ENCODE measurements around the gene ESR1.

Gene ESR1

DNA sequence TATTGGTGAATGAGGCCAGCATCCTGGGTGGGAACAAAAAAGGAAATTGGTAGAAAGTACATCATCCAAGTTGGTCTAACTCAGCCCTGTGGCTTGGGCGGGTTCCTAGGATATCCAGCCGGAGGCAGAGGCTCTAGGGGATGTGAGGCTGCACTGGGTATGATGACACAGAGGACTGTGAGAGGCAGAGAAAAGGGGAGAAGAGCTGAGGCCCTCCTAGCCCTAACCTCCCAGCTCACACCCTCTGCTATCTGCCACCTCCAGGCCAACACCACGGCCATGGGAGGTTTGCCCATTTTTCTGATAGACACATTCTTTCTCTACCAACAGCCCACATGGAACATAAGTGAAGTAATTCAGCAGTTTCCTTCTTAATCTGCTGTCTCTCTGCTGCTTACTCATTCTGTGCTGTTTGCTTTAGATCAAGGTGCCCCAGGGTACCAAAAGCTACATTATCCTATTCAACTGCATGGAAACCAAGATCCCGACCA is 284.4 kb downstream of the ESR1 start:
- H4K8ac ChIP-seq (ENCODE audit: low read depth, low read length) = no peak overlapping the region
- no peak overlapping the region for H3K23ac ChIP-seq (ENCODE audit: low read depth, low read length, poor library complexity)
- H2BK15ac ChIP-seq (ENCODE audit: low read length) = no peak overlapping the region
- H2AK5ac ChIP-seq (ENCODE audit: low read depth, low read length) = no peak overlapping the region
- no peak overlapping the region for H3K9ac ChIP-seq (ENCODE audit: low read depth, low read length, poor library complexity)
- H3K36me3 ChIP-seq (replicated peaks in 1 of 2; ENCODE audit: control insufficient read depth in 2 of 2, insufficient read depth in 2 of 2, low read length in 2 of 2) = no peaks in the 10 kb centered on the region
- no peak overlapping the region for H4K91ac ChIP-seq (ENCODE audit: low read depth, low read length, poor library complexity)
- H3K4me1 ChIP-seq (ENCODE audit: control insufficient read depth in 2 of 2, insufficient read depth in 1 of 2, low read depth in 1 of 2, low read length in 2 of 2) = no peaks in the 10 kb centered on the region
- no peak overlapping the region for H3K4ac ChIP-seq (ENCODE audit: low read length)
- no peak overlapping the region for H2AFZ ChIP-seq (ENCODE audit: low read length)
- no peak overlapping the region for H3K18ac ChIP-seq (ENCODE audit: low read length)
- no peaks in the 10 kb centered on the region for H3K9me3 ChIP-seq (replicated peaks in 1 of 2; ENCODE audit: control insufficient read depth in 2 of 2, insufficient read depth in 1 of 2, low read depth in 1 of 2, low read length in 2 of 2)
- no peak overlapping the region for H3K14ac ChIP-seq (ENCODE audit: low read length)
- H3K27ac ChIP-seq (replicated peaks; ENCODE audit: low read length) = no peak overlapping the region
- no peak overlapping the region for H2BK5ac ChIP-seq (ENCODE audit: low read length)
- H3K4me2 ChIP-seq (ENCODE audit: insufficient read depth, low read length, poor library complexity, severe bottlenecking) = no peak overlapping the region
- H3K27me3 ChIP-seq (ENCODE audit: control insufficient read depth in 3 of 3, insufficient read depth in 3 of 3, low read depth in 1 of 3, low read length in 3 of 3) = no peaks in the 10 kb centered on the region
- no peak overlapping the region for H3K4me3 ChIP-seq (ENCODE audit: low read length in 2 of 2)
- no peak overlapping the region for H2BK120ac ChIP-seq (ENCODE audit: low read depth, low read length)
- no CpG with 5 or more reads among the region's 4 CpGs for WGBS, 2 donors (ENCODE audit: extremely low coverage in 2 of 2, insufficient read length in 2 of 2, insufficient replicate concordance in 1 of 2)
- H3K79me1 ChIP-seq (ENCODE audit: low read depth, low read length) = no peaks in the 10 kb centered on the region
- no peak for DNase-seq (ENCODE audit: low spot score)
- no peak overlapping the region for H2BK12ac ChIP-seq (ENCODE audit: low read length)

DNA sequence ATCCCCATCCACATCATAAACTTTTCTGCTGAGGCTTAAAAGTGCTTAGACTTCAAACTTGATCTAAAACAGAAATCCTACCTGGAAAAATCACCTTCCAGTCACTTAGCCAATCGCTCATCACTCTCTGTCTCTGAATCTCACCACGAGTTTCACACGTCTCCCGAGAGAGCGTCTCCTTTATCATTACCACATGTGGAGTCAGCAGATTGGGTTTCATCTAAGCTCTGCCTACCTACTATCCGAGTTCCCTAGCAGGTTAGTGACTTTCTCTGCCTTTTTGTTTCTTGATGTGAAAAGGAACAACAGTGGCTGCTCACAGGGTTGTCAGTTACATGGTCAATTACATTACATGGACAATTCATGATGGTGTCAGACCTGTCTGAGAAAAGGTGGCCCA is 286.2 kb downstream of the ESR1 start:
- no peaks in the 10 kb centered on the region for H3K9me3 ChIP-seq (replicated peaks in 1 of 2; ENCODE audit: control insufficient read depth in 2 of 2, insufficient read depth in 1 of 2, low read depth in 1 of 2, low read length in 2 of 2)
- no peaks in the 10 kb centered on the region for H3K27me3 ChIP-seq (ENCODE audit: control insufficient read depth in 3 of 3, insufficient read depth in 3 of 3, low read depth in 1 of 3, low read length in 3 of 3)
- H3K36me3 ChIP-seq (replicated peaks in 1 of 2; ENCODE audit: control insufficient read depth in 2 of 2, insufficient read depth in 2 of 2, low read length in 2 of 2) = no peaks in the 10 kb centered on the region
- H3K9ac ChIP-seq (ENCODE audit: low read depth, low read length, poor library complexity) = no peak overlapping the region
- no peak overlapping the region for H3K4ac ChIP-seq (ENCODE audit: low read length)
- no peak overlapping the region for H4K91ac ChIP-seq (ENCODE audit: low read depth, low read length, poor library complexity)
- no CpG with 5 or more reads among the region's 6 CpGs for WGBS, 2 donors (ENCODE audit: extremely low coverage in 2 of 2, insufficient read length in 2 of 2, insufficient replicate concordance in 1 of 2)
- no peak overlapping the region for H2BK12ac ChIP-seq (ENCODE audit: low read length)
- H3K4me2 ChIP-seq (ENCODE audit: insufficient read depth, low read length, poor library complexity, severe bottlenecking) = no peak overlapping the region
- H3K27ac ChIP-seq (replicated peaks; ENCODE audit: low read length) = no peak overlapping the region
- no peak overlapping the region for H4K8ac ChIP-seq (ENCODE audit: low read depth, low read length)
- no peak overlapping the region for H2AK5ac ChIP-seq (ENCODE audit: low read depth, low read length)
- H2BK15ac ChIP-seq (ENCODE audit: low read length) = no peak overlapping the region
- H3K14ac ChIP-seq (ENCODE audit: low read length) = no peak overlapping the region
- no peak overlapping the region for H2BK120ac ChIP-seq (ENCODE audit: low read depth, low read length)
- H3K4me1 ChIP-seq (ENCODE audit: control insufficient read depth in 2 of 2, insufficient read depth in 1 of 2, low read depth in 1 of 2, low read length in 2 of 2) = no peaks in the 10 kb centered on the region
- H3K79me1 ChIP-seq (ENCODE audit: low read depth, low read length) = no peaks in the 10 kb centered on the region
- H3K18ac ChIP-seq (ENCODE audit: low read length) = no peak overlapping the region
- no peak for DNase-seq (ENCODE audit: low spot score)
- no peak overlapping the region for H3K4me3 ChIP-seq (ENCODE audit: low read length in 2 of 2)
- no peak overlapping the region for H2BK5ac ChIP-seq (ENCODE audit: low read length)
- H2AFZ ChIP-seq (ENCODE audit: low read length) = no peak overlapping the region
- H3K23ac ChIP-seq (ENCODE audit: low read depth, low read length, poor library complexity) = no peak overlapping the region

DNA sequence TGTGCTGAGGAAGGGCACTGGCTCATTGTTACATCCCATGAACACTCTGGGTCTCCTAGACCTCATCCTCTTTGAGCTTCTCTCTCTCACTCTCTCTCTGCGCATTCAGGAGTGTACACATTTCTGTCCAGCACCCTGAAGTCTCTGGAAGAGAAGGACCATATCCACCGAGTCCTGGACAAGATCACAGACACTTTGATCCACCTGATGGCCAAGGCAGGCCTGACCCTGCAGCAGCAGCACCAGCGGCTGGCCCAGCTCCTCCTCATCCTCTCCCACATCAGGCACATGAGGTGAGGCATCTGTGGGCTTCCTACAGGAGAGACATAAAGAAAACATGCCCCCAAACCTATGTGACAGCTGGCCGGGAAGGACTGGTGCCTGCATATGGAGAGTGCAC is 286.8 kb downstream of the ESR1 start:
- H2BK120ac ChIP-seq (ENCODE audit: low read depth, low read length) = no peak overlapping the region
- no peak for DNase-seq (ENCODE audit: low spot score)
- no peak overlapping the region for H3K9ac ChIP-seq (ENCODE audit: low read depth, low read length, poor library complexity)
- H2BK15ac ChIP-seq (ENCODE audit: low read length) = no peak overlapping the region
- H3K4me1 ChIP-seq (ENCODE audit: control insufficient read depth in 2 of 2, insufficient read depth in 1 of 2, low read depth in 1 of 2, low read length in 2 of 2) = no peaks in the 10 kb centered on the region
- no peak overlapping the region for H3K23ac ChIP-seq (ENCODE audit: low read depth, low read length, poor library complexity)
- no peak overlapping the region for H2BK5ac ChIP-seq (ENCODE audit: low read length)
- no peaks in the 10 kb centered on the region for H3K36me3 ChIP-seq (replicated peaks in 1 of 2; ENCODE audit: control insufficient read depth in 2 of 2, insufficient read depth in 2 of 2, low read length in 2 of 2)
- H3K4me3 ChIP-seq (ENCODE audit: low read length in 2 of 2) = peak overlapping the region in 1 of 2 donors; percentile 12
- no peak overlapping the region for H2AK5ac ChIP-seq (ENCODE audit: low read depth, low read length)
- H3K9me3 ChIP-seq (replicated peaks in 1 of 2; ENCODE audit: control insufficient read depth in 2 of 2, insufficient read depth in 1 of 2, low read depth in 1 of 2, low read length in 2 of 2) = no peaks in the 10 kb centered on the region
- H4K91ac ChIP-seq (ENCODE audit: low read depth, low read length, poor library complexity) = no peak overlapping the region
- no peak overlapping the region for H3K4me2 ChIP-seq (ENCODE audit: insufficient read depth, low read length, poor library complexity, severe bottlenecking)
- H3K79me1 ChIP-seq (ENCODE audit: low read depth, low read length) = no peaks in the 10 kb centered on the region
- no peak overlapping the region for H3K4ac ChIP-seq (ENCODE audit: low read length)
- H4K8ac ChIP-seq (ENCODE audit: low read depth, low read length) = no peak overlapping the region
- no peak overlapping the region for H3K18ac ChIP-seq (ENCODE audit: low read length)
- no CpG with 5 or more reads among the region's 4 CpGs for WGBS, 2 donors (ENCODE audit: extremely low coverage in 2 of 2, insufficient read length in 2 of 2, insufficient replicate concordance in 1 of 2)
- H3K14ac ChIP-seq (ENCODE audit: low read length) = no peak overlapping the region
- no peak overlapping the region for H2BK12ac ChIP-seq (ENCODE audit: low read length)
- no peak overlapping the region for H2AFZ ChIP-seq (ENCODE audit: low read length)
- no peak overlapping the region for H3K27ac ChIP-seq (replicated peaks; ENCODE audit: low read length)
- no peaks in the 10 kb centered on the region for H3K27me3 ChIP-seq (ENCODE audit: control insufficient read depth in 3 of 3, insufficient read depth in 3 of 3, low read depth in 1 of 3, low read length in 3 of 3)

DNA sequence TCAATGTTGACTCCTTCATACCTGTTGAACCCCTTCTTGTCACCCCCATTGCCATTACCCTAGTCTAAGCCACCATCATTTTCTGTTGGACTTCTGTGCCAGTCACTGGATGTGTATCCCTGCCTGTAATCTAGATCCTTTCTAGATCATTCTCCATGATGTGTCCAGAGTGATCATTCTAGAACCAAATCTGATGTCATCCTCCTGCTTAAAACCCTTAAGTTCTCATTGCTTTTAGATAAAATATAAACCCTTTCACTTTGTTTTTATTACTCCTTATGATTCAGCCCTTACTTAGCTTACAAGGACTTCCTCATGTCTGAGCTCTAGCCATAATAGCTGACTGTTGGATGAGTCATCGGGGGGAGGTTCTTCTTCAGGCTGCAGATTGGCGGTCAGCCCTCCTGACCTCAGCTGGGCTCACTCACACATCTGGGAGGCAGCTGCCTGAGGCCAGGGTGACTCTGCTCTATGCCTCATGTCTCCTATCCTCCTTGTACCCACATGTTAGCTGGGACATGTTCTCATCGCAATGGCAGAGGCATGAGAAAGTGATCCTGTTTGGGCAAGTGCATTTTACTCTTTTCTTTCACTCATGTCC is 287.6 kb downstream of the ESR1 start:
- Histone ChIP-seq H2AK5ac (ENCODE audit: low read depth, low read length) (no peak overlapping the region), H3K23ac (ENCODE audit: low read depth, low read length, poor library complexity) (no peak overlapping the region), H2AFZ (ENCODE audit: low read length) (no peak overlapping the region), H3K9ac (ENCODE audit: low read depth, low read length, poor library complexity) (no peak overlapping the region), H3K79me1 (ENCODE audit: low read depth, low read length) (no peaks in the 10 kb centered on the region), H2BK15ac (ENCODE audit: low read length) (no peak overlapping the region), H3K36me3 (replicated peaks in 1 of 2; ENCODE audit: control insufficient read depth in 2 of 2, insufficient read depth in 2 of 2, low read length in 2 of 2) (no peaks in the 10 kb centered on the region), H3K4me2 (ENCODE audit: insufficient read depth, low read length, poor library complexity, severe bottlenecking) (no peak overlapping the region), H3K14ac (ENCODE audit: low read length) (no peak overlapping the region), H2BK12ac (ENCODE audit: low read length) (no peak overlapping the region), H4K8ac (ENCODE audit: low read depth, low read length) (no peak overlapping the region), H3K27ac (replicated peaks; ENCODE audit: low read length) (no peak overlapping the region), H3K4ac (ENCODE audit: low read length) (no peak overlapping the region), H3K4me1 (ENCODE audit: control insufficient read depth in 2 of 2, insufficient read depth in 1 of 2, low read depth in 1 of 2, low read length in 2 of 2) (peaks cover 0 to 4% of the 10 kb centered on the region in 2 donors), H3K4me3 (ENCODE audit: low read length in 2 of 2) (no peak overlapping the region), H3K27me3 (ENCODE audit: control insufficient read depth in 3 of 3, insufficient read depth in 3 of 3, low read depth in 1 of 3, low read length in 3 of 3) (no peaks in the 10 kb centered on the region), H2BK120ac (ENCODE audit: low read depth, low read length) (no peak overlapping the region), H3K18ac (ENCODE audit: low read length) (no peak overlapping the region), H2BK5ac (ENCODE audit: low read length) (no peak overlapping the region), H3K9me3 (replicated peaks in 1 of 2; ENCODE audit: control insufficient read depth in 2 of 2, insufficient read depth in 1 of 2, low read depth in 1 of 2, low read length in 2 of 2) (no peaks in the 10 kb centered on the region), H4K91ac (ENCODE audit: low read depth, low read length, poor library complexity) (no peak overlapping the region)
- no CpG with 5 or more reads among the region's 3 CpGs for WGBS, 2 donors (ENCODE audit: extremely low coverage in 2 of 2, insufficient read length in 2 of 2, insufficient replicate concordance in 1 of 2)
- DNase-seq (ENCODE audit: low spot score) = no peak

Measured in neuronal stem cell (in vitro differentiated cells).